Activated CD4-positive, alpha-beta T cell treated with anti-CD3 and anti-CD28 coated beads for 24 hours (primary cell): ENCODE results near the gene SLC5A2.
A peak's percentile ranks its signal among the peaks of the same experiment; 100 is the strongest.
"Not testable (repeated sequence)": the region's sequence is repeated elsewhere in the genome, so short reads cannot be mapped to it uniquely, and the experiment has no call there.

Experiments used
- DNase-seq, 2 donors: peaks; one replicate each; pipeline ENCODE4 v3.0.0-alpha.2; 2020; ENCODE audit warnings: low read depth in 2 of 2

SLC5A2 gene

DNA sequence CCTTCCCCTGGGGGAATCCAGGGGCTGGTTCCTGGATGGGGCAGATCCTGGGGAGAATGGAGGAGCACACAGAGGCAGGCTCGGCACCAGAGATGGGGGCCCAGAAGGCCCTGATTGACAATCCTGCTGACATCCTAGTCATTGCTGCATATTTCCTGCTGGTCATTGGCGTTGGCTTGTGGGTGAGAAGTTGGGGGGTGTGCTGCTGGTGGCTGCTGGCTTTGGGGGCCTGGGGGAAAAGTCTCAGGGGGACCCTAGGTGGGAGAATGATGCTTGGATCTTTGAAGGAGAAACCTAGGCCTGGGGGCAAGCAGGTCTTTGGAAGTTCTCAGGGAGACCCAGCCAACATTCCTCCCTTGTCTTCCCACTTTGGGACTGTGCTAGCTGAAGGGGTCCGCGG is at the start of gene SLC5A2:
Gene SLC5A2, plus strand, starts transcription at position 43 of the 400 bp plus-strand sequence. Its CDS starts 14 bp downstream, at position 57.
- no peak for DNase-seq

DNA sequence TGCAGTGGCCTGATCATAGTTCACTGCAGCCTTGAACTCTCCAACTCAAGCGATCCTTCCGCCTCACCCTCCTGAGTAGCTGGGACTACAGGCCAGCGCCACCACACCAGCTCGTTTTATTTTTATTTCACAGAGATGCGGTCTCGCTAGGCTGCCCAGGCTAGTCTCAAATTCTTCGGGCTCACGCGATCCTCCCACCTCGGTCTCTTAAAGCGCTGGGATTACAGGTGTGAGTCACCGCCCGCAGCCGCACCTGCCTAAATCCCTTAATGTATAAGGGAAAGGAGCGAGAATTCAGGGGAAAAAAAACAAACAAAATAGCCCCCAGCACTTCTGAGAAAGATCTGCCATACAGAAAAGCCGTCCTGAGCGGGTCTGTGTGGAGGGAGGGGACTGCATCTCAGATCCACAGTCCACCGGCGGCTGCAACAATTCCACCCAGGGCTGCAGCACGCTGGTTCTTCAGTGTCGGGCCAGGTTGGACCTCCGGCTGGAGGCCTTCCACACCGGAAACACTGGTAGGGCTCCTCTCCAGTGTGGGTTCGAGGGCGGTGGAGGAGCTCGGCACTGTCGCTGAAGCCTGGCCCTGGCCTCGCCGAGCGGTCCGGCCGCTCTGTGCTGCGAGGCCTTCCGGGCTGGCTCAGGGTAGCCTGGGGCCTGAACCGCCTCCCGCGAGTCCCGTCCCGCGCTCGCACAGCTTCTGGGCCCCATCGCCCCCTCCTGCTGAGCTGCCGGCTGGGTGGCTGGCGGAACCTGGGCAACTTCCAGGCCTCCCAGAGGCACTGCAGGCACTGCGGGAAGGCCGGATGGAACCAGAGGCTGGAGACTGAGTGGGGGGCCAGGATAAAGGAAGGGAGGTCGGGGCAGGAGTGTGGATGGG is 47.3 kb upstream of the SLC5A2 start:
- DNase-seq: no peak

DNA sequence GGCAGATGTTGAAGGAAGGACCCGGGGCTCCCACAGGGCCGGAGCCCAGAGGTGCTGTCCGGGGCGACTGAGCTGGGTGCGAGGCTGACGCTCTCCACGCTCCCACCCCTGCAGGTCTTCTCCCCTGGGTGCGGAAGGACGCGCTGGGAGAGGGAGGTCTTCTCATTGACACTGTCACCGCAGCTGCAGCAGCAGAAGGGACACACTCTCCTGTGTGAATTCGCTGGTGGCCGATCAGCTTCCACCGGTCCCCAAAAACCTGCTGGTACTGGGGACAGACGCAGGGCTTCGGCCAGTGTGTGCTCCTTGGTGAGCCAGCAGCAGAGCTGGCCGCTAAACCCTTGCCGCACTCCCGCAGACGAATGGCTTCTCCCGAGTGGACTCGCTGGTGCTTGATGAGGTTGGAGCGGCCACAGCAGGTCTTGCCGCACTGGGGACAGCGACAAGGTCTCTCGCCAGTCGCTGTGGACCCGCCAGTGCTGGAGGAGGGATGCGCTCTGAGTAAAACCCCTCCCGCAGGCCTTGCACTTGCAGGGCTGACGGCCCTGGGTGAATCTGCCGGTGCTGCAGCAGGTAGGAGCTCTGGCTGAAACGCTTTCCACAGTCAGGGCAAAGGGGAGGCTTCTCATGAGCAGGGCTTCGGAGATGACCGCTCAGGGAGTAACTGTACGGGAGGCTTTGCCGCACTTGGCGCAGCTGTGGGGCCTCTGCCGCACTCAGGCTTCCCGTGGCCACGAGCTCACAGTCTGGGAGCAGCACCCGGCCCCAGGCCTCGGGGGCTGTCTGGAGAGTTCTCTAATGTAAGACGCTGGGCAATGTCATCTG is 46.5 kb upstream of the SLC5A2 start:
- DNase-seq: no peak

DNA sequence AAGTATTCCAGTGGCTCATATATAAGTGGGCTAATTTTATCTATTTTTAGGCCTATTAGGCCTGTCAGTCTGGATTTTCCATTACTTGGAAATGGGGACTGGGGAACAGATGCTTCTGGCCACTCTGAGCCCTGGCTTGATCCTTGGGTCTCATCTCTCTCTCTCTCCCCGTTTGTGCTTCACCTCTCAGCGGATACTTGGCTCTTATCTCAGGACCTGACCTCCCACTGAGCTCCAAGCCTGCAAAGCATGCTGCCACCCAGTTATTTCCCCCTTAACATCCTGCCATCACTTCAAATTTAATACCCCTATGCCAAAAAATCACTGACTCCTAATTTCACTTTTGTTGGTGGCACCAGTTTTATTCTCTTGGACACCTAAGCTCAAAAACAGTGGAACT is 44.5 kb upstream of the SLC5A2 start:
- no peak for DNase-seq

GRCh38 chr16:31439023-31439422 is 43.9 kb upstream of the SLC5A2 start:
- not testable (repeated sequence) for DNase-seq

- no peak for DNase-seq
These were observed 43.4 kb upstream of the SLC5A2 start for GRCh38 chr16:31439519-31439918.

DNA sequence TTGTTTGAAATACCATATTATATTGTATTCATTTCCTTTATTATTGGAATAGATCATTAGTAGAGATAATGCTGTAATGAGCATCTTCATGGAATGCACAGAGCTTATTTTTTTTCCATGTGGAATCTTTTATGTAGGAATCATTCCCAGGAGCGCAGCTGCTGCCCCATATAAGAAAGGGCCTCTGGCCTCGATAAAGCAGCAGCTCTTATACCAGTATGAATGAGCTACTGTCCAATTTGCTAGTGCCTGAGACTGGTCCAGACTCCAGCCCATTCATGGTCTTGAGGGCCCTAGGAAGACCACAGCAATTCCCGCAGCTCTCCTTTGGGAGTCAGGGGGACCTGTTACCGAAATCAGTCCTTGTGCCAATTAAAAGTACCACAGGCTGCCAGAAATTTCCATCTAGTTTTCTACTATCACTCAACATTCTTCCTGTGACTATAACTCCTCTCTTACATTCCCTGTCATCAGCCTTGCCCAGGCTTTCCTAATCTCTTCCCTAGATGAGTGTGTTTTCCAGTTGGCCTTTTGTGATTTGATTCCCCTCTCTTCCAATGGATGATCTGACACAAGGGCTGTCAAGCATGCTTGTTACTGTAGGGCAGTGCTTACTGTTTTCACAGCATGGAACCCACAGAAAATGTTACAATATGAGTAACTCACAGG is 42.3 kb upstream of the SLC5A2 start:
- DNase-seq: no peak

GRCh38 chr16:31441956-31442355 is 41.0 kb upstream of the SLC5A2 start:
- no peak for DNase-seq

DNA sequence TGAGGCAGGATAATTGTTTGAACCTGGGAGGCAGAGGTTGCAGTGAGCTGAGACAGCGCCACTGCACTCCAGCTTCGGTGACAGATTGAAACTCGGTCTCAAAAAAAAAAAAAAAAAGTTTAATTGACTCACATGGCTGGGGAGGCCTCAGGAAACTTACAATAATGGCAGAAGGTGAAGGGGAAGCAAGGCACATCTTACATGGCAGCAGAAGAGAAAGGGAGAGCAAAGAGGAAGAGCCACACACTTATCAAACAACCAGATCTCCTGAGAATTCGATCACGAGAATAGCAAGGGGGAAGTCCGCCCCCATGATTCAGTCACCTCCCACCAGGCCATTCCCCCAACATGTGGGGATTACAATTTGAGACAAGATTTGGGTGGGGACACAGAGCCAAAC is 37.0 kb upstream of the SLC5A2 start:
- not testable (repeated sequence) for DNase-seq

- no peak for DNase-seq
These were observed 31.7 kb upstream of the SLC5A2 start for GRCh38 chr16:31451201-31451600.

- no peak for DNase-seq
These were observed 31.1 kb upstream of the SLC5A2 start for GRCh38 chr16:31451681-31452351.

DNA sequence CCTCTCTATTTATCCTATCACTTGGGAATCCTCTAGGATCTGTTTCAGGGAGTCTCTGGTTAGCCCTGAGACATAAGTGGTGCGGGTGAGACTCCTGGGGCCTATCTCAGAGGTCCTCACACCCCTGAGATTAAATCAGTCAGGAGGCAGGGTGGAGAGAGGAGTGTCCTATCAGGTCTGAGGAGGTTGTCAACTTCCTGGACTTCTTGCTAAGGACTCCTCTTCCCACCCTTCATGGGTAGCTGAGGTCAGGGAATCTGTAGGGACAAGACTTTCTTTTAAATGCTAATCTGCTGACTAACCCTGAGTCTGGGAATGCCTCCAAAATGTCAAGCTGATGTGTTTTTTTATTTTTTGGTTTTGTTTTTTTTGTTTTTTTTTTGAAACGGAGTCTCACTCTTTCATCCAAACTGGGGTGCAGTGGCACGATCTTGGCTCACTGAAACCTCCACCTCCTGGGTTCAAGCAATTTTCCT is 30.3 kb upstream of the SLC5A2 start:
- no peak for DNase-seq

- no peak for DNase-seq
These were observed 29.4 kb upstream of the SLC5A2 start for GRCh38 chr16:31453255-31454204.

- no peak for DNase-seq
These were observed 27.2 kb upstream of the SLC5A2 start for GRCh38 chr16:31455601-31456314.

- DNase-seq: no peak
These were observed 25.9 kb upstream of the SLC5A2 start for GRCh38 chr16:31456988-31457360.

GRCh38 chr16:31458073-31458843 is 24.7 kb upstream of the SLC5A2 start:
- DNase-seq: peak in 1 of 2 donors; percentile 33

DNA sequence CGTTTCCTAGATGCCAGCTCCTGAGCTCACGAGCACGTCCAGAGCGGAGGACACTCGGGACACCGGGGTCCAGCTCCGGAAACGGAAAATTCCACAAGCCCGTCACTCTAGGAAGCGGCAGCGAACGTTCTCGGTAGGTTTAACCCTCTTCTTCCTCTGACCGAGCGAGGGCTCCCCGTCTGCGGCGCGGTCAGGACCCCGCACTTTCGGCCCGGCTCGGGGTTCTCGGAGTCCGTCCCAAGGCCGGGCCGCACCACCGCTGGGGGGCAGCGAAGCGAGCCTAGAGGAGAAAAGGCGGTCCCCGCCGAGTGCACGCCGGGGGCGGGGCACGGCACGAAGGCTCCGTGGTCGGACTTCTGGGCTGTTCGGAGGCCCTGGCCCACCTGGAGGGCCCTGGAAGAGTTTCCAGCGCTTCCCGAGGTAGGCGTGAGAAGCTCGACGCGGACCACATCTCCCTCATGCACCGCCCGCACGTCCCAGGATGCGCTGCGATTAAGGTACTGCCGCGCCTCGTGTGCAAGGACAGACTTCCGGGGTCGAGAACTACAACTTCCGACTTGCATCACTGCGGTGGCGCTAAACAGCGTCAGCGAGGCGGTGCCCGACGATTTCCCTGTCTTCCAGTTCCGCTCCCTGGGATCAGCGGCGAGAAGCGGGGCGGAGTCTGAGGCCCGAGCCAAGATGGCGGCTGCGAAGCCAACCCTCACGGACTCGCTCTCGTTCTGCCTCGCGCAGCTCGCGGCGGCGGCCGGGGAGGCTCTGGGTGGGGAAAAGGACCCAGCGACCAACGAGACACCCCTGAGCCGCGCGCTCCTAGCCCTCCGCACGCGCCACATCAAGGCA is 23.9 kb upstream of the SLC5A2 start, which contains the start of gene ARMC5:
Gene ARMC5, plus strand, starts transcription at position 658 of the 843 bp plus-strand sequence. Its CDS starts 24 bp downstream, at position 682.
- peak; percentile 92 to 94 for DNase-seq
